Measurements from ENCODE around the gene PTPRC.

The PTPRC gene

DNA sequence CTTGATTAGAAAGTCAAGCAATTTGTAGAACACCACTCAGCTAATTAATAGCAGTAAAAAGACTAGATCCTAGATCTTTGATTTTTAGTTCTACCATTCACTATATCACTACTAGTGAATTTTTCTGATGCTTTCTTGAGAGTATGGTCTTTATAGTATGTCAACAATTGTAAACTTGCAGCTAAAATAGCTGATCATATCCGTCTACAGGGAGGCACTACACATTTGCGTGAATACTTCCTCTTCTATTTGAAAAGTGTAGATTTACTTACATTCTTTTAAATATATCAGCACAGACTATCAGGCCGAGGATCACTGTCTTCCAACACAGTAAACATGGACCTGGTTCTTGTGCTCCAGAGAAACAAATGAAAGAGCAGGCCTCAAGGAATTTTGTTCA lies 18.6 kb upstream of the PTPRC start:
- DNase-seq (ENCODE audit: low read depth): no peak
- TF ChIP-seq CTCF (IDR thresholded peaks at IDR 0.05; ENCODE audit: insufficient read depth, low read depth, low read length, missing control alignments): no peak

DNA sequence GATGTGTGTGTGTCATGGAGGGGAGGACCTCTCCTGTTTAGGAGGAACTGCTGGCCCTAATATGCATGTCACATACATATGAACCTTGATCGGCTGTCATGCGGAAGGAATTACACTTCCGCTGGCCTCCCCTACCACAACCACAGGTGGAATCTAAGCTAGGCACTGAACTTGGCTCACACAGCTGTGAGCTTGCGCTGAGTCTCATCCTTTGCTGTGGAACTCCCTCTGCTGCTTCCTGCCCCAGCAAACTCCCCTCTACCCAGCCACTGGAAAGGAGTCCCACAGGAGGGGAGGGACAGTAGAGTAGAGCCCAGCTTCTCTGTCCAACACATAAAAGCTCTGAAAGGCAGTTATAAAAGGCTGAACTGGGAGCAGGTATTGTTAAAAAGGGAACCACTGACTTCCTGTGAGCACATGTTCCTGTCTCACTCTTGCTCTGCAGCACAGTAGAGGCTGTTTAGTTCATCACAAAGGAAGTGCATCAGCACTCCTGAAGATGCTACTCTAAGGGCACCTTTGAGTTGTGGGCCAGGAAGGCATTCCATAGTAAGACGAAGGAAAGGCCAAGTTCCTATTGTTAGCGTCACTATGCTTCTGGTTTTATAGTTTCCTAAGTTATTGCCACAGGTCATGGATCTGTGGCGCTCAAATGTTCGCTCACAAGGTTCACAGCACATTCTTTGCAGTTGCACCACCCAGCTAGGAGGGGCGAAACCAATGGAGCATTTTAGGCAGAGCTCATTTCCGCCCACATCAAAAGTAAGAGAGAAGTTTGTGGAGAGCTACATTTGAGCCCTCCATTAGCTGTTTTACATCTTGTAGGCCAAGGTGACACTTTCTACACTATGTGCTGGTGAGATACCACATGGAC lies 17.7 kb upstream of the PTPRC start:
- no peak for TF ChIP-seq CTCF (IDR thresholded peaks at IDR 0.05; ENCODE audit: insufficient read depth, low read depth, low read length, missing control alignments)
- no peak for DNase-seq (ENCODE audit: low read depth)
- H3K4me3 ChIP-seq (ENCODE audit: low read length): no peak overlapping the region

More for the DNA sequence above, 18.6 kb upstream of the PTPRC start:
- no peak overlapping the region for H3K4me3 ChIP-seq (ENCODE audit: low read length)

DNA sequence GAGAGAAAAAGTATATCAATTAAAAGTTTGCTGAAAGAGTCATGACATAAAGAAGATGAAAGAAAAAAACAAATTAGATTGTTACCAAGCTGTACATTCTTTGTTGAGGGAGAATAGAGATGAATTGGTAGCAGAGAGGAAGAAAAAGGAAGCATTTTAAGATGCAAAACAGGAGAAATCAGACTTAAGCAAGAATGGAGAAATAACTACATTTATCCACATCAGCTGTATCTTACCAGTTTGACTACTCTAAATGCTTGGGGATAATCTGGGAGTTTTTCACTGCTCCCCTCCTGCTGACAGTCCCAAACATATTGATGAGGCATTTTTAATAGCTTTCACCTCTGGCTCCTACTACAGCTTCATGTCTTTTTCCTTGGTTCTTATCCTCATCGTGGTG lies 16.8 kb upstream of the PTPRC start:
- no peak overlapping the region for H3K4me3 ChIP-seq (ENCODE audit: low read length)
- TF ChIP-seq CTCF (IDR thresholded peaks at IDR 0.05; ENCODE audit: insufficient read depth, low read depth, low read length, missing control alignments): no peak
- DNase-seq (ENCODE audit: low read depth): no peak

GRCh38 chr1:198623752-198624647 lies 14.8 kb upstream of the PTPRC start:
- DNase-seq (ENCODE audit: low read depth): no peak
- no peak for TF ChIP-seq CTCF (IDR thresholded peaks at IDR 0.05; ENCODE audit: insufficient read depth, low read depth, low read length, missing control alignments)
- no peak overlapping the region for H3K4me3 ChIP-seq (ENCODE audit: low read length)

DNA sequence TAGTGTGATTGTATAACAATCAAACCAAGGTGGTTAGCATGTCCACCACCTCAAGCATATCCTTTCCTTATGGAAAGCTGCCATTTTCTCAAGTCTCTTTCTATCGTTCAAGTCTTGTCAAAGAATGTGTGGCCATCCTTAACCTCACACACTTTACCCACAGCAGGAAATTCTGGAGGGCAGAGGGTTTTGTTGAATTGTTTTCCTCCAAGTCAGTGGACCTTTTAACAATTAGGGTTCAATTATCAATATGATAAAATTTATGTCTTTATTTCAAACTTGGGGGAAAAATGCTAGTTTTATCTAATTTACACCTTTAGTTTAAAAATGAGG lies 14.2 kb upstream of the PTPRC start:
- no peak for DNase-seq (ENCODE audit: low read depth)
- H3K4me3 ChIP-seq (ENCODE audit: low read length): no peak overlapping the region
- TF ChIP-seq CTCF (IDR thresholded peaks at IDR 0.05; ENCODE audit: insufficient read depth, low read depth, low read length, missing control alignments): no peak

DNA sequence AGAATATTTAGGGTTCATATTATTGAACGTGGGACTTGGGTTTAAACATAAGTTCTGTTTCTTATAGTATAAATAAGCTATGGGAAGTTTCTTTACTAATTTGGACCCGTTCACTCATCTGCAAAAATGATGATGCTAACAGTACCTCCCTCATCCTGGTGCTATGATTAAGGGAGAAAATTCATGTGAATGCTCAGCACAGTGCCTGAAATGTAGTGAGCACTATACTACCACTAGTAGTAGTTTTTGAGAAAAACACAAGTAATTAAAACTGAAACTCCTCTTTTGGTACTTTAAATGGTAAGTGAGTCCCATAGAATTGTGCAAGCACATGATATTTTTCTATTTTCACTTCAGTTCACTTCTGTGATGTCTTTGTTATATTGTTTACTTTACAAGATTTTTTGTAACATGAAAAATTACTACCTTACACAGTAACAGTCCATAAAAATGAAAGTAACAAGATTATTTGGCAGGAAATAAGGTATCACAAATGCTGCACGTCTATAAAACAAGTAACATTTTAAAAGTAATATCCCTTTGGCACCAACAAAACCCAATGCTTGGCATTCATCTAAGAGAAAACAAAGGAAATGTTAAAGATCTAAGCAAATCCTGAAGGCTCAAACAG lies 11.3 kb upstream of the PTPRC start:
- H3K4me3 ChIP-seq (ENCODE audit: low read length): no peak overlapping the region
- TF ChIP-seq CTCF (IDR thresholded peaks at IDR 0.05; ENCODE audit: insufficient read depth, low read depth, low read length, missing control alignments): no peak
- no peak for DNase-seq (ENCODE audit: low read depth)

Measured in epithelial cell of esophagus (primary cell).